ENCODE measurements around the gene ATP13A3. TPM values are rescaled to one million over a fixed set of nuclear protein-coding genes. Genes with fewer than 3 reads are reported as not detected.

Gene ATP13A3
- total RNA-seq, 5 donors from 2014 or later (not counting 1 experiment from before 2014, with no cell fraction given) = 48.1 to 71.7 (median 52.0) TPM

DNA sequence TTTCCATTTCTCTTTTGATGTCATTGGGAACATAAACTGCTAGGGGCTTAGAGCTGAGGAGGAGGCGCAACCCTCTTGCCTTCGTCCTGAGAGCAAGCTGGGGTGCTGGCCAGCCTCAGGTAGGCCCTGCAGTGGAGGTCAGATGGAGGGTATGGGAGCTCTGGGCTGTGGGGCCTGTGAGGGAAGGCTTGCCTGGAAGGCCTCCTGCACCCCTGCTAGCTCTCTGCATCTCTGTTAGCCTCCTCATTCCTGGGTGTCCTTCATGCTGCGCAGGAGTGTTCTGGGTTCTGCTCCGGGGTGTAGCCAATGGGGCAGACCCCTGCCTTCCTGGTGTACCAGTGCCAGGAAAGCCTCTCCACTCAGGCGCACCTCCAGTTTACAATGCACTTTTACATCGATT, 99.5 kb downstream of the ATP13A3 start:
- Mint-ChIP-seq H3K4me1 (no peaks in the 10 kb centered on the region), H3K36me3 (peaks cover 2% of the 10 kb centered on the region), H3K4me3 (no peak overlapping the region), H3K9me3 (peaks cover 4 to 17% (median 7%) of the 10 kb centered on the region in 3 donors), H3K27ac (no peak overlapping the region), H3K27me3 (peaks cover 0 to 2% of the 10 kb centered on the region in 2 donors)
- POLR2A ChIA-PET = no interaction called here
- H3K27ac ChIP-seq (ENCODE audit: low read length) = no peak overlapping the region
- CTCF ChIA-PET = no interaction called here
- H3K4me1 ChIP-seq (ENCODE audit: control insufficient read depth in 1 of 2, extremely low read depth in 1 of 2, insufficient read depth in 2 of 2, low read length in 2 of 2) = no peaks in the 10 kb centered on the region
- no peaks in the 10 kb centered on the region for H3K36me3 ChIP-seq (ENCODE audit: control insufficient read depth in 2 of 2, extremely low read depth in 1 of 2, insufficient read depth in 1 of 2, low read length in 1 of 2)
- ATAC-seq (replicated peaks in 1 of 4) (no peak), DNase-seq (no peak)
- 84% methylated on average over 3 of the region's 6 CpGs for WGBS (ENCODE audit: insufficient coverage)
- no peak overlapping the region for H3K4me3 ChIP-seq (ENCODE audit: control insufficient read depth in 1 of 2, extremely low read depth in 1 of 2, low read length in 1 of 2)
- H3K27me3 ChIP-seq (replicated peaks in 1 of 2; ENCODE audit: control insufficient read depth in 2 of 2, extremely low read depth in 1 of 2, insufficient read depth in 2 of 2, low read length in 1 of 2) = peaks cover 0 to 30% of the 10 kb centered on the region in 2 experiments
- no peaks in the 10 kb centered on the region for H3K9me3 ChIP-seq

DNA sequence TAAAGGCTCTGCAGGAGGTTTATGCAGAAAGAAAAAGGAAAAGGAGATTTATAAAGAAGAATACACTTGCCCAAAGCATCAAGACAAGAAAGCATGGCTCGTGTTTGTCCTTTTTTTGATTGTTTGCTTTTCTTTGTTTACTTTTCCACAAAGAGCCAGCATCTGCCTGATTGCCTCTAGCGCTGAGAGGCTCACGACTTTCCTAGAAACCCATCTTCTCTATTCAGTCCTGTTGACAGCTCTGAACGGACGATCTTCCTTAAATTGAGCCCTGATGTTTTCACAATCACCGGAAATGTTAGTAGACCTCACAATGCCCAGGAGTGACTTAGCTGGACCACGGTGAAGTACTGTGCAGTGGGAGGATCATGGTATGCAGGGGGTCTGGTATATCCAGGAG, 100.2 kb downstream of the ATP13A3 start:
- H3K36me3 ChIP-seq (ENCODE audit: control insufficient read depth in 2 of 2, extremely low read depth in 1 of 2, insufficient read depth in 1 of 2, low read length in 1 of 2) = no peaks in the 10 kb centered on the region
- Mint-ChIP-seq H3K27me3 (peaks cover under 1 to 3% of the 10 kb centered on the region in 2 donors), H3K36me3 (peaks cover 2% of the 10 kb centered on the region), H3K4me1 (no peaks in the 10 kb centered on the region), H3K4me3 (no peak overlapping the region), H3K9me3 (peaks cover 4 to 17% (median 7%) of the 10 kb centered on the region in 3 donors), H3K27ac (no peak overlapping the region)
- H3K9me3 ChIP-seq = no peaks in the 10 kb centered on the region
- ChIA-PET POLR2A (no interaction called here), CTCF (no interaction called here)
- DNase-seq = no peak
- H3K27me3 ChIP-seq (replicated peaks in 1 of 2; ENCODE audit: control insufficient read depth in 2 of 2, extremely low read depth in 1 of 2, insufficient read depth in 2 of 2, low read length in 1 of 2) = peaks cover 0 to 31% of the 10 kb centered on the region in 2 experiments
- H3K4me1 ChIP-seq (ENCODE audit: control insufficient read depth in 1 of 2, extremely low read depth in 1 of 2, insufficient read depth in 2 of 2, low read length in 2 of 2) = no peaks in the 10 kb centered on the region
- H3K4me3 ChIP-seq (ENCODE audit: control insufficient read depth in 1 of 2, extremely low read depth in 1 of 2, low read length in 1 of 2) = no peak overlapping the region
- no peak for ATAC-seq (replicated peaks in 1 of 4)
- H3K27ac ChIP-seq (ENCODE audit: low read length) = no peak overlapping the region
- 64% methylated on average over 3 of the region's 7 CpGs for WGBS (ENCODE audit: insufficient coverage)

DNA sequence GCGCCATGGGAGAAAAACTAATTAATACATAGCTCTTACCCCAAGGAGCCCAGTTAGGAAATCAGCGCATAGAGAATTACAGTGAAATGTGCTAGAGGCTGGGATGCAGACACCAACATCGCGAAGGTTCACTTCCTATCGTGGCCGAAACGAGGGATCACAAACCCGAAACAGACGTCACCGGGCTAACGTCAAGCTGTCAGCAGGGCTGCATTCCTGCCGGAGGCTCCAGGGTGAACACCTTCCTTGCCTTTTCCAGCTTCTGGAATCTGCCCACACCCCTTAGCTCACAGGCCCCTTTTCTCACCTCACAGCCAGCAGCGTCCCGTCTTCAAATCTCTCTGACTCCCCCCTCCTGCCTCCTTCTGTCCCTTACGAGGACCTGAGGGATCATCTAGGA, 100.7 kb downstream of the ATP13A3 start:
- peaks cover 2% of the 10 kb centered on the region for H3K36me3 Mint-ChIP-seq
- Histone ChIP-seq H3K27ac (ENCODE audit: low read length) (no peak overlapping the region), H3K36me3 (ENCODE audit: control insufficient read depth in 2 of 2, extremely low read depth in 1 of 2, insufficient read depth in 1 of 2, low read length in 1 of 2) (no peaks in the 10 kb centered on the region), H3K4me3 (ENCODE audit: control insufficient read depth in 1 of 2, extremely low read depth in 1 of 2, low read length in 1 of 2) (no peak overlapping the region), H3K4me1 (ENCODE audit: control insufficient read depth in 1 of 2, extremely low read depth in 1 of 2, insufficient read depth in 2 of 2, low read length in 2 of 2) (no peaks in the 10 kb centered on the region), H3K9me3 (no peaks in the 10 kb centered on the region), H3K27me3 (replicated peaks in 1 of 2; ENCODE audit: control insufficient read depth in 2 of 2, extremely low read depth in 1 of 2, insufficient read depth in 2 of 2, low read length in 1 of 2) (peaks cover 0 to 36% of the 10 kb centered on the region in 2 experiments)
- WGBS (ENCODE audit: insufficient coverage) = 88% methylated on average over 14 of the region's 15 CpGs
- CTCF ChIA-PET = no interaction called here
- H3K4me1 Mint-ChIP-seq = no peaks in the 10 kb centered on the region
- DNase-seq (no peak), ATAC-seq (replicated peaks in 1 of 4) (no peak)
- H3K9me3 Mint-ChIP-seq = peaks cover 4 to 13% (median 7%) of the 10 kb centered on the region in 3 donors
- no peak overlapping the region for H3K27ac Mint-ChIP-seq
- no peak overlapping the region for H3K4me3 Mint-ChIP-seq
- H3K27me3 Mint-ChIP-seq = peaks cover 4 to 6% of the 10 kb centered on the region in 2 donors
- POLR2A ChIA-PET = no interaction called here

DNA sequence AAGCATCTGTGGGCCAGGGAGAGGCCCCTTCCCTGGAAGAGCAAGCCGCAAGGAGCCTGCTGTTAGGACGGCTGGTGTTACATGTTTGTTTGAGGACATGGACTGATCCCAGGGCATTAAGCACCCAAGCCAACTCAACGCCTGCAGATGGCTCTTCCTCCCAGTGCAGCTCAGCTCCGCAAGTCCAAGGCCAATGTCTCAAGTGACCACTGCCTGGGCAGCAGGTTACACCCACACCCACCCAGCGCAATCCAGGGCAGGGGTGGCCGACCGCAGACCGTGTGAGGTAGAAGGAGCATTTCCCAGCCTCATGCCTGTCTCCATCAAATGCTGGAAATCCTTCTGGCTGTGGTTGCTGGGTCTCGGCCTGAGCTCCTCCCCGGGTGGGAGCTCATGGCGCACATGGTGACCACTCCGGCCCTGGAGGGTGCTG, 102.2 kb downstream of the ATP13A3 start:
- no peak overlapping the region for H3K4me3 ChIP-seq (ENCODE audit: control insufficient read depth in 1 of 2, extremely low read depth in 1 of 2, low read length in 1 of 2)
- no peaks in the 10 kb centered on the region for H3K9me3 ChIP-seq
- 92% methylated on average over 7 of the region's 12 CpGs for WGBS (ENCODE audit: insufficient coverage)
- Mint-ChIP-seq H3K4me1 (no peaks in the 10 kb centered on the region), H3K4me3 (no peak overlapping the region), H3K9me3 (no peaks in the 10 kb centered on the region), H3K27ac (no peak overlapping the region), H3K36me3 (peaks cover 2% of the 10 kb centered on the region), H3K27me3 (peaks cover 7 to 13% of the 10 kb centered on the region in 2 donors)
- H3K27ac ChIP-seq (ENCODE audit: low read length) = no peak overlapping the region
- peaks cover 0 to 46% of the 10 kb centered on the region in 2 experiments for H3K27me3 ChIP-seq (replicated peaks in 1 of 2; ENCODE audit: control insufficient read depth in 2 of 2, extremely low read depth in 1 of 2, insufficient read depth in 2 of 2, low read length in 1 of 2)
- ChIA-PET POLR2A (no interaction called here), CTCF (no interaction called here)
- H3K4me1 ChIP-seq (ENCODE audit: control insufficient read depth in 1 of 2, extremely low read depth in 1 of 2, insufficient read depth in 2 of 2, low read length in 2 of 2) = no peaks in the 10 kb centered on the region
- ATAC-seq (replicated peaks in 1 of 4) (no peak), DNase-seq (no peak)
- no peaks in the 10 kb centered on the region for H3K36me3 ChIP-seq (ENCODE audit: control insufficient read depth in 2 of 2, extremely low read depth in 1 of 2, insufficient read depth in 1 of 2, low read length in 1 of 2)

DNA sequence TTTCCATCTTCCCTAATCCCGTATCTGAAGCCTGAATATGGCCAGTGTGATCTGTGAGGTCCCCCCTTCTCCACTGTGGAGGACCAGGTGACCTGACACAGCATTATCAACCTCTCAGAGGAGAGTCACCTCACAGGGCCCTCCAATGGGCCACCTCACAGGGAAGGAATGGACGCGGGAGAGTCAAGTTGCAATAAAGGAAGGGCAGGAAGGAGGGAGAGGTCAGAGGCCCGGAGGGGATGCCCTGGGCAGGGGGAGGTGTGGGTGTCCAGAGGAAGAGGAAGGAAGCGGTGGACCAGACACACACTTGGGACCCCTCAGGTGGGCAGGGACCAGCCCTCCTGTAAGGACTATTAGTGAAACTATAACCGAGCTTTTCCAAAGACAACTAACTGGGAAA, 102.6 kb downstream of the ATP13A3 start:
- no peaks in the 10 kb centered on the region for H3K9me3 Mint-ChIP-seq
- Histone ChIP-seq H3K27me3 (replicated peaks in 1 of 2; ENCODE audit: control insufficient read depth in 2 of 2, extremely low read depth in 1 of 2, insufficient read depth in 2 of 2, low read length in 1 of 2) (peaks cover 0 to 47% of the 10 kb centered on the region in 2 experiments), H3K36me3 (ENCODE audit: control insufficient read depth in 2 of 2, extremely low read depth in 1 of 2, insufficient read depth in 1 of 2, low read length in 1 of 2) (no peaks in the 10 kb centered on the region), H3K4me1 (ENCODE audit: control insufficient read depth in 1 of 2, extremely low read depth in 1 of 2, insufficient read depth in 2 of 2, low read length in 2 of 2) (no peaks in the 10 kb centered on the region), H3K27ac (ENCODE audit: low read length) (no peak overlapping the region), H3K9me3 (no peaks in the 10 kb centered on the region), H3K4me3 (ENCODE audit: control insufficient read depth in 1 of 2, extremely low read depth in 1 of 2, low read length in 1 of 2) (no peak overlapping the region)
- H3K4me3 Mint-ChIP-seq = no peak overlapping the region
- H3K4me1 Mint-ChIP-seq = no peaks in the 10 kb centered on the region
- POLR2A ChIA-PET = no interaction called here
- ATAC-seq (replicated peaks in 1 of 4) = no peak
- 70% methylated on average over 6 of the region's 6 CpGs for WGBS (ENCODE audit: insufficient coverage)
- H3K36me3 Mint-ChIP-seq = no peaks in the 10 kb centered on the region
- CTCF ChIA-PET = no interaction called here
- H3K27ac Mint-ChIP-seq = no peak overlapping the region
- peaks cover 7 to 13% of the 10 kb centered on the region in 2 donors for H3K27me3 Mint-ChIP-seq
- peak in 1 of 35 experiments; percentile 2 for DNase-seq

DNA sequence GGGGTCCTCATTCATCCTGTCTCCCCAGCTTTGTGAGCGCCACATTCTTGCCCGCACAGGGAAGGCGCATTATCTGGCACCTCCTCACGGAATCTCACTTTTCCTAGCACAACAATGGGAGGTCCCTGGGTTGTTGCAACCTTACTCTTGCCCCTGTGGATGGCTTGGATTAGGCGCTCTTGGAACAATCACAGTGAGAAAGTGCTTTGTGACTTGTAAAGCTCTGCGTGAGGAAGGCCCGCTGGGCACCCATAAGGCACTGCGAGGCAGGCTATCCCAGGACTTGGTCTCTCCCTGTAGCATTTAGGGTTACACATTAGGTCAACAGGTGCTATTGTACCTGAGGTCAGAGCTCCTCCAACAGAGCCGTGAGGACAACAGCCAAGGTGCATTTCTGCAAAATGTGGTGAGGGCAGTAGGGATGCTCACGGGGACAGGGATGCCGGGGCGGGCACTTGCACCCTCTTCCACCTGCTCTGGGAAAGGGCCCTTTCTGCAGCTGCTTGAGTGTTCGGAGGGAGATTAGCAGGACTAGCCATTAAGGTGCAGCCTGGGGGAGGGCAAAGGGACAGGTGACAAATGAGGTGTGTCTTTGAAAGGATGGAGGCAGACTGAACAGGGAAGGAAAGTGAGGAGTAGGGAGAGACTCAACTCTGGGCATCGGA, 103.4 kb downstream of the ATP13A3 start:
- no peaks in the 10 kb centered on the region for H3K9me3 Mint-ChIP-seq
- H3K4me1 ChIP-seq (ENCODE audit: control insufficient read depth in 1 of 2, extremely low read depth in 1 of 2, insufficient read depth in 2 of 2, low read length in 2 of 2) = no peaks in the 10 kb centered on the region
- 93% methylated on average over 11 of the region's 14 CpGs for WGBS (ENCODE audit: insufficient coverage)
- H3K27ac Mint-ChIP-seq = no peak overlapping the region
- H3K36me3 Mint-ChIP-seq = no peaks in the 10 kb centered on the region
- no peaks in the 10 kb centered on the region for H3K9me3 ChIP-seq
- POLR2A ChIA-PET = interaction anchor here in 1 of 2 donors (0.6 kb wide), 1 partner anchor 15 kb away, joined by 5 read pairs; no protein-coding TSS in a partner anchor
- peaks cover 12 to 17% of the 10 kb centered on the region in 2 donors for H3K27me3 Mint-ChIP-seq
- no peak for DNase-seq
- H3K4me3 ChIP-seq (ENCODE audit: control insufficient read depth in 1 of 2, extremely low read depth in 1 of 2, low read length in 1 of 2) = no peak overlapping the region
- no peak for ATAC-seq (replicated peaks in 1 of 4)
- peaks cover 0 to 47% of the 10 kb centered on the region in 2 experiments for H3K27me3 ChIP-seq (replicated peaks in 1 of 2; ENCODE audit: control insufficient read depth in 2 of 2, extremely low read depth in 1 of 2, insufficient read depth in 2 of 2, low read length in 1 of 2)
- no peaks in the 10 kb centered on the region for H3K4me1 Mint-ChIP-seq
- no peaks in the 10 kb centered on the region for H3K36me3 ChIP-seq (ENCODE audit: control insufficient read depth in 2 of 2, extremely low read depth in 1 of 2, insufficient read depth in 1 of 2, low read length in 1 of 2)
- H3K27ac ChIP-seq (ENCODE audit: low read length) = no peak overlapping the region
- CTCF ChIA-PET = no interaction called here
- no peak overlapping the region for H3K4me3 Mint-ChIP-seq

All from T-cell (primary cell).